Measurements from ENCODE around the gene CMTM2. TPM values are rescaled to one million over a fixed set of nuclear protein-coding genes. Genes with fewer than 3 reads are reported as not detected.

The CMTM2 gene
- total RNA-seq, 4 donors from 2014 or later, result 0.67 to 1.1 TPM; not detected in 2

DNA sequence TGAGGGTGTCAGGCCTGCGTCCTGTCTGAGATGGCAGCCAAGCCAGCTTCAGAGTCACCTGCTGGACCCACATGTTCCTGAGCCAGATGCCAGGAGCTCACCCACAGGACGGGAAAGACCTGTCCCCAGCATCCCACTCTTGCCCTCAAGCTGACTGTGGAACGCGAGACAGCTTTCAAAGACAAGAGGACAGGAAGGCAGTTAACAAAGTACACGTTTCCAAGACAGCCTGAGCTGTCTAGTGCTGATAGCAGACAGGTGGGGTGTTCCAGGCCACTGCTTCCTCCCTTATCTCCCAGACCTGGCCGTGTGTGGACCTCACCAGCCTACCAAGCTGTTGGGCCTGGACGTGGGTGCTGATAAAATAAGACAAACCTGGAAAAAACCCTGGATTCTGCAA, 38.5 kb downstream of the CMTM2 start:
- Histone ChIP-seq H3K27ac (no peak overlapping the region), H3K9me3 (no peaks in the 10 kb centered on the region), H3K4me1 (peaks cover 6 to 27% of the 10 kb centered on the region in 2 donors), H3K4me3 (replicated peaks in 1 of 3) (no peak overlapping the region), H3K36me3 (peaks cover 19 to 40% of the 10 kb centered on the region in 2 donors), H3K27me3 (no peaks in the 10 kb centered on the region)
- no peak for DNase-seq
- WGBS, 2 donors, result 52 to 67% methylated on average over 7 of the region's 7 CpGs
- TF ChIP-seq, protein P1, sequence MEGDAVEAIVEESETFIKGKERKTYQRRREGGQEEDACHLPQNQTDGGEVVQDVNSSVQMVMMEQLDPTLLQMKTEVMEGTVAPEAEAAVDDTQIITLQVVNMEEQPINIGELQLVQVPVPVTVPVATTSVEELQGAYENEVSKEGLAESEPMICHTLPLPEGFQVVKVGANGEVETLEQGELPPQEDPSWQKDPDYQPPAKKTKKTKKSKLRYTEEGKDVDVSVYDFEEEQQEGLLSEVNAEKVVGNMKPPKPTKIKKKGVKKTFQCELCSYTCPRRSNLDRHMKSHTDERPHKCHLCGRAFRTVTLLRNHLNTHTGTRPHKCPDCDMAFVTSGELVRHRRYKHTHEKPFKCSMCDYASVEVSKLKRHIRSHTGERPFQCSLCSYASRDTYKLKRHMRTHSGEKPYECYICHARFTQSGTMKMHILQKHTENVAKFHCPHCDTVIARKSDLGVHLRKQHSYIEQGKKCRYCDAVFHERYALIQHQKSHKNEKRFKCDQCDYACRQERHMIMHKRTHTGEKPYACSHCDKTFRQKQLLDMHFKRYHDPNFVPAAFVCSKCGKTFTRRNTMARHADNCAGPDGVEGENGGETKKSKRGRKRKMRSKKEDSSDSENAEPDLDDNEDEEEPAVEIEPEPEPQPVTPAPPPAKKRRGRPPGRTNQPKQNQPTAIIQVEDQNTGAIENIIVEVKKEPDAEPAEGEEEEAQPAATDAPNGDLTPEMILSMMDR (IDR thresholded peaks at IDR 0.05), result no peak
- no peak for TF ChIP-seq POLR2A (IDR thresholded peaks at IDR 0.05)
- intact Hi-C loops (cut with DNase I), result no loop called here

DNA sequence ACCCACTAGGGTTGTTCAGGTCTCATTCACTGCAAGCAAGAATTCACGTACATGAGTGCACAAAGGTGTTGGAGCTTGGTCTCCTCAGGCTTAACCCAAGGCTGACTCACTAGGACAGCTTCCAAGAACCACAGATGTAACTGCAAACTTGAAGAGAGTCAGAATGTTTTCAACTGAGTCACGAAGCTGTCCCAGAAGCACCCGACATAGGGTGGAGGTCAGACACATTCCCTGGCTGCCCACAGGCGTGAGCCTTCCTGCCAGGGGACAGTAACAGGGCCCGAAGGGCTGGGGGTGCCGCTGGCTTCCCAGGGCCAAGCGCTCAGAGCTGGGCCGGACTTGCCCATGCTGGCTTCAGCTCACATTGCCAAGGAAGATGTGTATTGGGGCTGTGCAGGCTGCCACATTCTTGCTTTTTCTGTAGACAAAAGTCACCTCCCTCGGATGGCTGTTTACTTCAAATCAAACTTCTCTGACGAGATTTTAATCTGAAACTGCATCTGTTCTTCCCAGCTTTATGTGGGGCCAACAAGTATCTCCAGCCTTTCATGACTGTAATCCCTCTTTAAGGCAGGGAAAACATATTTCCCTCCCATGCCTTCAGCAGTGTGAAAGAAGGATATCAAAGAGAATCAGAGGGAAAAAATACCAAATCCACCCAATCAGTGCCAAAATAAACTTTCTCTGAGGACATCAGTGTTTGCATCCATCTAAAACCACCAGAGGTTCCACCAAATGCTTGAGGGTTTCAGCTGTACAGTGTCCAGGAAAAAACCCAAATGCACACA, 39.5 kb downstream of the CMTM2 start:
- TF ChIP-seq POLR2A (IDR thresholded peaks at IDR 0.05), result no peak
- TF ChIP-seq, protein P1 (IDR thresholded peaks at IDR 0.05), result no peak
- 73 to 76% methylated on average over 10 of the region's 10 CpGs for WGBS, 2 donors

DNA sequence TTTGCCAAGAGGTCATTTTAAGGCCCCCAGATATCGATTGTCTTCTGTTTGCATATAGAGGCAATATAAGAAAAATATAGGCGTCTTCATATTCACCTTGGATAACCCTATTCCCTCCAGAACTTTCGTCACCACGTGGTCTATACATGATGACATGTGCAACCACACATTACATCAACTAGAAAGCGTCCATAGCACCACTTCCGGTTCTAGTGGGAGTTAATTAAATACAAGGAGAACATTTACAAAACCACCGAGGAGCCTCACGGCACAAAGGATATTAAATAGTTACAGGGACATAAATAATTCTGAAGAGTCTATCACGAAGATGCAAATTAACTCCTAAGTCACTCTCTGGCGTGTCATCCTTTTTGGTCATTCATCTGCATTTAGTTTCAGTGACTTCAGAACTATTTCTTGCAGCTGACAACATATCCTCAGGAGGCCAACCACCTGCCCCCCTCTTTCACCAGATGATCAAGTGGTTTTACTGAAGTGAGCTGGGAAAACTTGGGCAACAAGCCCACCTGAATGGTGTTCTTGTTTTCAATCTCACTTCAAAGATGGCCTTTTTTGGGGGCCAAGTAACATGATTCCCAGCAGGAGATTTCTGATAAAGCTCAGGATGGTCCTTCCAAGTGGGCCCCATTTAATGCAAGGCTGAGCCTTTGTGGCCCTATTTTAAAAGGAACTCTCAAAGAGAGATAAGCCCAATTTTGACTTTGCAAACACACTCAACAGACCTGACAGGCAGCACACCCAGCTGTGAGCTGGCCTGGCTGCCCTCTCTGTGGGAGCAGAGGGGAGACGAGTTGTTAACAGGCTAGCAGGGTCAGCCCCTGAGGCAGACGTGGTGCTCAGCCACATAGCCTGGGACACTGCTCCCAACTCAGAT, 40.5 kb downstream of the CMTM2 start:
- H3K4me1 ChIP-seq, result peaks cover 14 to 44% of the 10 kb centered on the region in 2 donors
- H3K36me3 ChIP-seq, result peaks cover 16 to 24% of the 10 kb centered on the region in 2 donors
- no peak overlapping the region for H3K4me3 ChIP-seq (replicated peaks in 1 of 3)
- WGBS, 2 donors, result 81 to 83% methylated on average over 10 to 12 of the region's 12 CpGs
- intact Hi-C loops (cut with DNase I), result no loop called here
- H3K9me3 ChIP-seq, result no peaks in the 10 kb centered on the region
- no peak overlapping the region for H3K27ac ChIP-seq
- no peak for TF ChIP-seq POLR2A (IDR thresholded peaks at IDR 0.05)
- TF ChIP-seq, protein P1 (IDR thresholded peaks at IDR 0.05), result no peak
- no peak for DNase-seq
- no peaks in the 10 kb centered on the region for H3K27me3 ChIP-seq

More for the DNA sequence above, 39.5 kb downstream of the CMTM2 start:
- intact Hi-C loops (cut with DNase I), result no loop called here
- Histone ChIP-seq H3K4me1 (peaks cover 6 to 38% of the 10 kb centered on the region in 2 donors), H3K27me3 (no peaks in the 10 kb centered on the region), H3K36me3 (peaks cover 16 to 30% of the 10 kb centered on the region in 2 donors), H3K27ac (peak overlapping the region in 2 of 3 donors; percentile 11 to 18), H3K9me3 (no peaks in the 10 kb centered on the region), H3K4me3 (replicated peaks in 1 of 3) (no peak overlapping the region)
- no peak for DNase-seq

DNA sequence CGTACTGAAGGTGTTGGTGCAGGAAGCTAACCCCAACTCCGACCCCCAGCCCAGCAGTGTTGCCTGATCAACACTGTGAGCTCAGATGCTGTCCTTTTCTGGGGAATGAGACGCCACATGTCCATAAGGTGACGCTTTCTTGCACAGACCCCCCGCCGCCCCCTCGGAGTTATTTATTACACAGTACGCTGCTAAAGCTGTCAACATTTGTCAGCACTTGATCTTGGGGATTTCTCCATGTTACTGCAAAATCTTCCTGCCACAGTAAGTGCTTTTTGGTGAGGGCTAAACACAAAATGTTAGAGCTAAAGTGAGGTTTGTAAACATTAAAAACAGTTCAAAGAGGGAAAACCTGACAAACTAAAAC, 41.1 kb downstream of the CMTM2 start:
- H3K27me3 ChIP-seq, result no peaks in the 10 kb centered on the region
- TF ChIP-seq, protein P1 (IDR thresholded peaks at IDR 0.05), result no peak
- no peak for TF ChIP-seq POLR2A (IDR thresholded peaks at IDR 0.05)
- intact Hi-C loops (cut with DNase I), result no loop called here
- DNase-seq, result no peak
- peaks cover 16 to 24% of the 10 kb centered on the region in 2 donors for H3K36me3 ChIP-seq
- no peaks in the 10 kb centered on the region for H3K9me3 ChIP-seq
- 88 to 94% methylated on average over 8 of the region's 8 CpGs for whole genome bisulfite sequencing, 2 donors
- H3K4me1 ChIP-seq, result peaks cover 14 to 44% of the 10 kb centered on the region in 2 donors
- no peak overlapping the region for H3K27ac ChIP-seq
- no peak overlapping the region for H3K4me3 ChIP-seq (replicated peaks in 1 of 3)
